Mucosa of descending colon (tissue), 3 donors: ENCODE data around the gene CTPS2. TPM values are rescaled to one million over a fixed set of nuclear protein-coding genes. Genes with fewer than 3 reads are reported as not detected.
A peak's percentile ranks its signal among the peaks of the same experiment; 100 is the strongest.
"Not testable (repeated sequence)": the region's sequence is repeated elsewhere in the genome, so short reads cannot be mapped to it uniquely, and the experiment has no call there.

ENCODE experiments used
- ATAC-seq: fragments of 200-7000 bp; cut with Tn5 transposase; one replicate; pipeline ENCODE4 v1.9.1; 2020; ENCODE audit warnings: mild to moderate bottlenecking, moderate library complexity
- DNase-seq, 3 donors: peaks; one replicate each; pipeline ENCODE4 v3.0.0-alpha.2; 2020
- H3K36me3 ChIP-seq: fragments of 200-600 bp; one replicate; pipeline ENCODE4 v1.8.0; 2021; ENCODE audit warnings: low read depth, mild to moderate bottlenecking
- H3K4me1 ChIP-seq: fragments of 200-600 bp; one replicate; pipeline ENCODE4 v1.8.0; 2021; ENCODE audit warnings: low read depth, mild to moderate bottlenecking
- H3K4me3 ChIP-seq: fragments of 200-600 bp; one replicate; pipeline ENCODE4 v1.8.0; 2021; ENCODE audit warnings: mild to moderate bottlenecking
- H3K9me3 ChIP-seq: fragments of 200-600 bp; one replicate; pipeline ENCODE4 v1.8.0; 2021; ENCODE audit warnings: mild to moderate bottlenecking
- CTCF ChIP-seq: fragments of 200-600 bp; IDR thresholded peaks from one replicate; pipeline ENCODE4 v1.8.0; 2022; ENCODE audit warnings: antibody characterized with exemption, mild to moderate bottlenecking
- intact Hi-C, 2 donors: fragments of 100-400 bp; cut with DNase I in 1 of 2; cut with micrococcal nuclease in 1 of 2; formaldehyde crosslinking; loops; one replicate each; pipeline versions ENCODE4 v1.11.0 to v1.11.1; 2022; cut with DNase I, micrococcal nuclease
- total RNA-seq, 3 donors: library from RNA; stranded (reverse); fragmentation: NEBNext Ultra II Directional in 2 of 3; extraction: Animal tissue kit (Norgen Biotek cat#: 25700) in 2 of 3; gene quantifications; one replicate each; pipeline versions ENCODE4 v1.2.1 to v1.2.4, GENCODE V29; 2021 to 2023
- donor health status: DM: no; HTN: no; CAD: no; lungs with moderate emphysema.
- donor health status: DM: no; HTN: no; CAD: no.
- donor health status: DM: no; HTN: yes; CAD: no.

Gene CTPS2
- total RNA-seq, 3 donors from 2014 or later: 15.0 to 19.0 (median 16.0) TPM

DNA sequence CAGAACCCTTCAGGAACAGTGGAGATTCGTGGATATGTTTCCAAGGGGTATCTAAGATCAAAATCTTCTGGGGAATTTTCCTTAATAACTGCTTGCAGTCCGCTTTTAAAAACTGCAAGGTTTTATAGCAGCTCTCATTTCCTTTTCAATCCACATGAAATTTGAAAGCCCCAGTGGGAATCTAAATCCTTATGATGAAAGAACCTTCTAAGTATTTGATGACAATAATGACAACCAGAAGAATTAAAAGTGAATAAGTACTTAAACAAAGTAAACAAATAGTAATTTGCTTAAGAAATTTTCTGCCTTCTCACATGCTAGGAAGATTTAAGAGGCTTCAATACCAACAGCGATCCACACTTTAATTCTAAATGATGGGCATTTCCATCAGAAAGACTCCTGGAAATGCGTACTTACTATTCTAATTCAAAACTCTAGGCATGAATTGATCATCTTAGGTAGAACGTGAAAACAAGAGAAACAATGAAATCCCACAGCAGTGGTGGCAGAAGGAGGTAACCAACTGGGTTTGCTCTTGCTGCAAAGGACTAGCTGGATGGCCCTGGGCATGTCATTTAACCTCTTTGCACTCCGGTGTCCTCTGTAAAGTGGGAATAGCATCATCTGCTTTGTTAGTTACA is 100.1 kb downstream of the CTPS2 start:
- no peak for DNase-seq
- no peak overlapping the region for H3K4me3 ChIP-seq
- no peaks in the 10 kb centered on the region for H3K4me1 ChIP-seq
- H3K36me3 ChIP-seq: no peaks in the 10 kb centered on the region
- H3K9me3 ChIP-seq: no peaks in the 10 kb centered on the region
- intact Hi-C loops: no loop called here
- no peak for ATAC-seq
- no peak for TF ChIP-seq CTCF

- H3K9me3 ChIP-seq, H3K4me1 ChIP-seq, DNase-seq, intact Hi-C loops, H3K36me3 ChIP-seq, H3K4me3 ChIP-seq, ATAC-seq: not testable (repeated sequence)
These were observed 101.8 kb downstream of the CTPS2 start for GRCh38 chrX:16610654-16611053.

- ATAC-seq (peak; percentile 25), DNase-seq (no peak)
- no peak for TF ChIP-seq CTCF
- Histone ChIP-seq H3K4me3 (no peak overlapping the region), H3K4me1 (no peaks in the 10 kb centered on the region), H3K36me3 (no peaks in the 10 kb centered on the region), H3K9me3 (no peaks in the 10 kb centered on the region)
- intact Hi-C loops: no loop called here
These were observed 102.3 kb downstream of the CTPS2 start for GRCh38 chrX:16610121-16610621.

- DNase-seq (no peak), ATAC-seq (no peak)
- intact Hi-C loops: no loop called here
- Histone ChIP-seq H3K36me3 (no peaks in the 10 kb centered on the region), H3K9me3 (no peaks in the 10 kb centered on the region), H3K4me3 (no peak overlapping the region), H3K4me1 (no peaks in the 10 kb centered on the region)
- no peak for TF ChIP-seq CTCF
These were observed 106.2 kb downstream of the CTPS2 start for GRCh38 chrX:16606142-16606720.

DNA sequence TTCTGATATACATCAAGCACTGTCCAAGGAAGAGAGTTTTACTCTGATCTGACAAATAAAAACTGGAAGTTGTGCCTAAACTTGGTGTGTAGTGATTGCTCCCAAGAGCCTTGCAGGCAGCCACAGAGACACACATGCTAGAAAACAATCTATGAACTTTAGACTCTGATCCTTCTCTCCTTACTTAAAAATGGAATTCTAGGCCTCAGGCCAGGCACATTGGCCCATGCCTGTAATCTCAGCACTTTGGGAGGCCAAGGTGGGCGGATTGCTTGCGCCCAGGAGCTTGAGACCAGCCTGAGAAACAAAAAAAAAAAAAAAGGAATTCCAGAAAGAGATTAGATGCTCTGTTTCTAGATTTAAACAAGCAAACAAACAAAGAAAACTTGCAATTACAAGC is 108.1 kb downstream of the CTPS2 start:
- intact Hi-C loops: no loop called here

More for the DNA sequence above, 108.1 kb downstream of the CTPS2 start:
- DNase-seq: no peak
- no peak for TF ChIP-seq CTCF
- no peaks in the 10 kb centered on the region for H3K36me3 ChIP-seq
- H3K9me3 ChIP-seq: no peaks in the 10 kb centered on the region
- no peaks in the 10 kb centered on the region for H3K4me1 ChIP-seq
- peak; percentile 60 for ATAC-seq
- no peak overlapping the region for H3K4me3 ChIP-seq
